Esophagus muscularis mucosa (tissue), 4 donors: Measurements from ENCODE around the gene CT45A6. TPM values are rescaled to one million over a fixed set of nuclear protein-coding genes. Genes with fewer than 3 reads are reported as not detected.
"Not testable (repeated sequence)": the region's sequence is repeated elsewhere in the genome, so short reads cannot be mapped to it uniquely, and the experiment has no call there.

Source experiments
- DNase-seq: peaks from one replicate; pipeline ENCODE4 v3.0.0-alpha.2; 2017; ENCODE audit errors: extremely low spot score
- H3K27ac ChIP-seq, 4 donors: fragments of 200-600 bp; sonication (generic); replicated peaks in 1 of 4; 1 replicate in 3 of 4; 2 replicates in 1 of 4; pipeline ENCODE4 v1.5.1; 2016 to 2019; ENCODE audit warnings: mild to moderate bottlenecking in 1 of 4
- H3K27me3 ChIP-seq, 4 donors: fragments of 200-600 bp; sonication (generic); one replicate each; pipeline versions ENCODE4 v1.5.1 to v1.6.0; 2016 to 2019
- H3K36me3 ChIP-seq, 4 donors: fragments of 200-600 bp; sonication (generic); one replicate each; pipeline ENCODE4 v1.5.1; 2016 to 2019
- H3K4me1 ChIP-seq, 4 donors: fragments of 200-600 bp; sonication (generic); one replicate each; pipeline ENCODE4 v1.5.1; 2016 to 2019
- H3K4me3 ChIP-seq, 4 donors: fragments of 200-600 bp; sonication (generic); 1 replicate in 2 of 4; 2 replicates in 2 of 4; pipeline ENCODE4 v1.5.1; 2016 to 2019; ENCODE audit warnings: mild to moderate bottlenecking in 4 of 4, moderate library complexity in 1 of 4
- H3K9me3 ChIP-seq, 4 donors: fragments of 200-600 bp; sonication (generic); 1 replicate in 3 of 4; 2 replicates in 1 of 4; pipeline ENCODE4 v1.5.1; 2016 to 2019
- WGBS: methylation state at CpG from one replicate; pipeline ENCODE4 v1.1.5; 2018; 5-methylcytosine and 5-hydroxymethylcytosine counted together
- intact Hi-C: fragments of 100-400 bp; cut with DNase I; formaldehyde crosslinking; loops from one replicate; pipeline ENCODE4 v1.15.1; 2023
- total RNA-seq, 4 donors: library from RNA; depleted of rRNA; stranded (reverse); fragments of >200 nt; gene quantifications; one replicate each; pipeline versions ENCODE4 v1.1.0 to v1.2.1, GENCODE V29; 2016

The CT45A6 gene, protein sequence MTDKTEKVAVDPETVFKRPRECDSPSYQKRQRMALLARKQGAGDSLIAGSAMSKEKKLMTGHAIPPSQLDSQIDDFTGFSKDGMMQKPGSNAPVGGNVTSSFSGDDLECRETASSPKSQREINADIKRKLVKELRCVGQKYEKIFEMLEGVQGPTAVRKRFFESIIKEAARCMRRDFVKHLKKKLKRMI
- total RNA-seq: not detected

DNA sequence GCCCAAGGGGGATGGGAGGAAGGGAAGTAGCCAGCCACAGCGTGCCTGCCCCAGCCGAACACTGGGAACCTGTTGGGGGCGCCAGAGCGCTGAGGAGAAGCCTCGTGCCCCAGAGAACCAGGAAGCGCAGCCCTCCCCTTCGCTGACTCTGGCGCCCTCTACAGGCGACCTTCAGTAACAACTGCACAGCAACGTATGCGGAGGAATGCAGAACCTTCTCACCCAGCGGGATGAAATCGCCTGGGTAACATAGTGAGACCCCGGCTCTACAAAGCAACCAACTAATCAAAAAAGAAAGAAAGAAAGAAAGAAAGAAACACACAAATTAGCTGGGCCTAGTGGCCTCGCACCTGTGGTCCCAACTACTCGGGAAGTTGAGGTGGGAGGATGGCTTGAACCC, at the start of gene CT45A6:
Gene CT45A6, minus strand, starts transcription at position 101 of the 400 bp plus-strand sequence. CDS start 3,794 bp downstream, outside the sequence.
- H3K27ac ChIP-seq, H3K4me1 ChIP-seq, H3K4me3 ChIP-seq, intact Hi-C loops, H3K9me3 ChIP-seq, DNase-seq, H3K27me3 ChIP-seq, H3K36me3 ChIP-seq: not testable (repeated sequence)
- no CpG with 5 or more reads among the region's 16 CpGs for WGBS

DNA sequence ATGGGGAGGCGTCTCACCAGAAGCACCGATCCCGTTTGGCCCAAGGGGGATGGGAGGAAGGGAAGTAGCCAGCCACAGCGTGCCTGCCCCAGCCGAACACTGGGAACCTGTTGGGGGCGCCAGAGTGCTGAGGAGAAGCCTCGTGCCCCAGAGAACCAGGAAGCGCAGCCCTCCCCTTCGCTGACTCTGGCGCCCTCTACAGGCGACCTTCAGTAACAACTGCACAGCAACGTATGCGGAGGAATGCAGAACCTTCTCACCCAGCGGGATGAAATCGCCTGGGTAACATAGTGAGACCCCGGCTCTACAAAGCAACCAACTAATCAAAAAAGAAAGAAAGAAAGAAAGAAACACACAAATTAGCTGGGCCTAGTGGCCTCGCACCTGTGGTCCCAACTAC, 34.6 kb upstream of the CT45A6 start, which contains the start of gene CT45A7:
Gene CT45A7, minus strand, starts transcription at position 101 of the 400 bp plus-strand sequence. CDS start 3,747 bp downstream, outside the sequence.
- no CpG with 5 or more reads among the region's 17 CpGs for WGBS

DNA sequence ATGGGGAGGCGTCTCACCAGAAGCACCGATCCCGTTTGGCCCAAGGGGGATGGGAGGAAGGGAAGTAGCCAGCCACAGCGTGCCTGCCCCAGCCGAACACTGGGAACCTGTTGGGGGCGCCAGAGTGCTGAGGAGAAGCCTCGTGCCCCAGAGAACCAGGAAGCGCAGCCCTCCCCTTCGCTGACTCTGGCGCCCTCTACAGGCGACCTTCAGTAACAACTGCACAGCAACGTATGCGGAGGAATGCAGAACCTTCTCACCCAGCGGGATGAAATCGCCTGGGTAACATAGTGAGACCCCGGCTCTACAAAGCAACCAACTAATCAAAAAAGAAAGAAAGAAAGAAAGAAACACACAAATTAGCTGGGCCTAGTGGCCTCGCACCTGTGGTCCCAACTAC, 17.3 kb upstream of the CT45A6 start, which contains the start of gene CT45A2:
Gene CT45A2, minus strand, starts transcription at position 101 of the 400 bp plus-strand sequence. CDS start 3,747 bp downstream, outside the sequence.
- DNase-seq, H3K36me3 ChIP-seq, H3K27me3 ChIP-seq, H3K4me3 ChIP-seq, H3K9me3 ChIP-seq, H3K27ac ChIP-seq, intact Hi-C loops, H3K4me1 ChIP-seq: not testable (repeated sequence)
- no CpG with 5 or more reads among the region's 17 CpGs for WGBS

More for the DNA sequence above, 34.6 kb upstream of the CT45A6 start, which contains the start of gene CT45A7:
- DNase-seq, H3K4me1 ChIP-seq, H3K4me3 ChIP-seq, H3K27me3 ChIP-seq, intact Hi-C loops, H3K36me3 ChIP-seq, H3K9me3 ChIP-seq, H3K27ac ChIP-seq: not testable (repeated sequence)

DNA sequence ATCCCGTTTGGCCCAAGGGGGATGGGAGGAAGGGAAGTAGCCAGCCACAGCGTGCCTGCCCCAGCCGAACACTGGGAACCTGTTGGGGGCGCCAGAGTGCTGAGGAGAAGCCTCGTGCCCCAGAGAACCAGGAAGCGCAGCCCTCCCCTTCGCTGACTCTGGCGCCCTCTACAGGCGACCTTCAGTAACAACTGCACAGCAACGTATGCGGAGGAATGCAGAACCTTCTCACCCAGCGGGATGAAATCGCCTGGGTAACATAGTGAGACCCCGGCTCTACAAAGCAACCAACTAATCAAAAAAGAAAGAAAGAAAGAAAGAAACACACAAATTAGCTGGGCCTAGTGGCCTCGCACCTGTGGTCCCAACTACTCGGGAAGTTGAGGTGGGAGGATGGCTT, 17.2 kb downstream of the CT45A6 start, which contains the start of gene CT45A5:
Gene CT45A5, minus strand, starts transcription at position 101 of the 400 bp plus-strand sequence. CDS start 3,774 bp downstream, outside the sequence.
- H3K4me3 ChIP-seq, H3K4me1 ChIP-seq, H3K36me3 ChIP-seq, H3K9me3 ChIP-seq, H3K27ac ChIP-seq, H3K27me3 ChIP-seq, DNase-seq, intact Hi-C loops: not testable (repeated sequence)
- no CpG with 5 or more reads among the region's 16 CpGs for WGBS

DNA sequence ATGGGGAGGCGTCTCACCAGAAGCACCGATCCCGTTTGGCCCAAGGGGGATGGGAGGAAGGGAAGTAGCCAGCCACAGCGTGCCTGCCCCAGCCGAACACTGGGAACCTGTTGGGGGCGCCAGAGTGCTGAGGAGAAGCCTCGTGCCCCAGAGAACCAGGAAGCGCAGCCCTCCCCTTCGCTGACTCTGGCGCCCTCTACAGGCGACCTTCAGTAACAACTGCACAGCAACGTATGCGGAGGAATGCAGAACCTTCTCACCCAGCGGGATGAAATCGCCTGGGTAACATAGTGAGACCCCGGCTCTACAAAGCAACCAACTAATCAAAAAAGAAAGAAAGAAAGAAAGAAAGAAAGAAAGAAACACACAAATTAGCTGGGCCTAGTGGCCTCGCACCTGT, 34.5 kb downstream of the CT45A6 start, which contains the start of gene CT45A3:
Gene CT45A3, minus strand, starts transcription at position 101 of the 400 bp plus-strand sequence. CDS start 3,747 bp downstream, outside the sequence.
- no CpG with 5 or more reads among the region's 17 CpGs for WGBS
- H3K27me3 ChIP-seq, DNase-seq, intact Hi-C loops, H3K36me3 ChIP-seq, H3K9me3 ChIP-seq, H3K4me1 ChIP-seq, H3K4me3 ChIP-seq, H3K27ac ChIP-seq: not testable (repeated sequence)

DNA sequence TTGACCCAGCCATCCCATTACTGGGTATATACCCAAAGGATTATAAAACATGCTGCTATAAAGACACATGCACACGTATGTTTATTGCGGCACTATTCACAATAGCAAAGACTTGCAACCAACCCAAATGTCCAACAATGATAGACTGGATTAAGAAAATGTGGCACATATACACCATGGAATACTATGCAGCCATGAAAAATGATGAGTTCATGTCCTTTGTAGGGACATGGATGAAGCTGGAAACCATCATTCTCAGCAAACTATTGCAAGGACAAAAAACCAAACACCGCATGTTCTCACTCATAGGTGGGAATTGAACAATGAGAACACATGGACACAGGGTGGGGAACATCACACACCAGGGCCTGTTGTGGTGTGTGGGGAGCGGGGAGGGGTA, 57.8 kb downstream of the CT45A6 start:
- intact Hi-C loops, H3K4me1 ChIP-seq, H3K27me3 ChIP-seq, DNase-seq, H3K36me3 ChIP-seq, H3K27ac ChIP-seq, H3K4me3 ChIP-seq, H3K9me3 ChIP-seq: not testable (repeated sequence)
- WGBS: 87% methylated on average over 4 of the region's 4 CpGs

Other genes with a start within 250 kb of the CT45A6 start
- not detected for gene CT45A1, start 89.1 kb downstream of the CT45A6 start, total RNA-seq
- gene CT45A3, start 34.6 kb downstream of the CT45A6 start, total RNA-seq: not detected
- not detected for gene CT45A5, start 17.3 kb downstream of the CT45A6 start, total RNA-seq
- not detected for gene CT45A2, start 17.2 kb upstream of the CT45A6 start, total RNA-seq
- not detected for gene CT45A7, start 34.5 kb upstream of the CT45A6 start, total RNA-seq
- not detected for gene CT45A8, start 51.8 kb upstream of the CT45A6 start, total RNA-seq
- gene CT45A9, start 69.0 kb upstream of the CT45A6 start, total RNA-seq: not detected
- gene CT45A10, start 90.7 kb upstream of the CT45A6 start, total RNA-seq: not detected
- not detected for gene SAGE1, start 90.9 kb upstream of the CT45A6 start, total RNA-seq
- 10 to 100 TPM; 29.0 to 37.8 (median 35.3) TPM for gene MMGT1, start 171.2 kb upstream of the CT45A6 start, total RNA-seq
- 10 to 100 TPM; 12.9 to 17.4 (median 13.7) TPM for gene SLC9A6, start 182.6 kb upstream of the CT45A6 start, total RNA-seq